ENCODE data around the gene CUX1.

Gene CUX1

GRCh38 chr7:102190776-102191350 lies 373.4 kb downstream of the CUX1 start:
- no peak for TF ChIP-seq CTCF (conservative IDR thresholded peaks at IDR 0.05; ENCODE audit: control insufficient read depth, insufficient read depth, low read depth, low read length)
- no peak overlapping the region for H3K4me3 ChIP-seq (ENCODE audit: control insufficient read depth, low read depth, low read length)
- DNase-seq (ENCODE audit: low read depth) = no peak

GRCh38 chr7:102191556-102192379 lies 374.3 kb downstream of the CUX1 start:
- H3K4me3 ChIP-seq (ENCODE audit: control insufficient read depth, low read depth, low read length) = no peak overlapping the region
- TF ChIP-seq CTCF (conservative IDR thresholded peaks at IDR 0.05; ENCODE audit: control insufficient read depth, insufficient read depth, low read depth, low read length) = no peak
- no peak for DNase-seq (ENCODE audit: low read depth)

DNA sequence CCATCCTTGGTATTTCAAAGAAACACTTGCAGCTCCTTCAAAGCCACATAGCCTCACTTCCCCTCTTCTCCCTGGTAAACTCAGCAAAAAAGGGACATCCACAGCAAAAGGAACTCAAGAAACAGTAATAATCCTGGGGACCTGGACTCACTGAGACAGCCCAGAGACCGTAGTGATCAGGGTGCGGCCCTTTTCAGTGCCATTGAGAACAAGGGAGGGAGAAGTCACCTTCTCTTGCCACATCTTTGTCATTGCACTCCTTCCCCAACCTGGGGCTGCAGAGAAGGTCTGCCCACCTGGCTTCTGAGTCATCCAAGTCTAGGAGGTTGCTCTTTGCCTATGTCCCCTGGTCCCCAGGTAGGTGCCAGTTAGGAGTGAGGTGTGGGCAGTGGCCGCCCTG lies 375.4 kb downstream of the CUX1 start:
- no peak overlapping the region for H3K4me3 ChIP-seq (ENCODE audit: control insufficient read depth, low read depth, low read length)
- TF ChIP-seq CTCF (conservative IDR thresholded peaks at IDR 0.05; ENCODE audit: control insufficient read depth, insufficient read depth, low read depth, low read length) = no peak
- no peak for DNase-seq (ENCODE audit: low read depth)

GRCh38 chr7:102193806-102194205 lies 376.4 kb downstream of the CUX1 start:
- TF ChIP-seq CTCF (conservative IDR thresholded peaks at IDR 0.05; ENCODE audit: control insufficient read depth, insufficient read depth, low read depth, low read length) = no peak
- H3K4me3 ChIP-seq (ENCODE audit: control insufficient read depth, low read depth, low read length) = no peak overlapping the region
- DNase-seq (ENCODE audit: low read depth) = peak; percentile 48

DNA sequence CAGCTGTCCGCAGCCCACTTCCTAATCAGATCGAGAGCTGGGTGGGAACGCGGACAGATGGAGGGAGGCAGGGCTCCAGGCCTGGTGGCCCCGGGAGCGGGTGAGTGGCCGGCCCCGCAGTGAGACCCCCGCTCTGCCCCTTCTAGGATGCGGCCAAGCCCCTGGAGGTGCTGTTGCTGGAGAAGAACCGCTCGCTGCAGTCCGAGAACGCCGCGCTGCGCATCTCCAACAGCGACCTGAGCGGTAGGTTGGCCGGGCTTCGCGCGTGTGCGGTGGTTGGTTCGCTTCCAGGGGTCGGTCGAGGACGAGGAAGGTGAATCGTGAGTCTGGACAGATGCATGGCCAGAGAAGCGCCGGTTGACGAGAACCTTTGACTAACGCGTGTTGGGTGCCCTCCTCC lies 377.9 kb downstream of the CUX1 start:
- no peak for TF ChIP-seq CTCF (conservative IDR thresholded peaks at IDR 0.05; ENCODE audit: control insufficient read depth, insufficient read depth, low read depth, low read length)
- no peak for DNase-seq (ENCODE audit: low read depth)
- H3K4me3 ChIP-seq (ENCODE audit: control insufficient read depth, low read depth, low read length) = no peak overlapping the region

DNA sequence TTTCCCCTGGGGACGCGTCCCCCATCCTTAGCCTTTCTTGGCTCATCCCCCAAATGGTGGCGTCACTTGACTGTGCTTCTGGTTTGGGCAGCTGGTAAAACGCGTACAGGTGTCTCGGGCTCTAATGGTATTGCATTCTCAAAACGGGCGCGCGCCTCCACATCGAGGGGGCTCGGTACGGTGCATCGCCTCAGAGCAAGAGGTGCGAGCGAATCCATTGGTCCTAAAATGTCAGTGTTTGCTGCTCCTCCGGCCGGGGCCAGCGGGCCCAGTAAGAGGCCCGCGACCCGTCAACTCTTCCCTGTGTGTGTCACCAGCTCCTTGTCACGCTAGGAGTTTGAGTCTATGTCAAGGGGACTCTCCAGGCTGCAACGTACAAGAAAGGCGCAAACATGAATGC lies 378.6 kb downstream of the CUX1 start:
- H3K4me3 ChIP-seq (ENCODE audit: control insufficient read depth, low read depth, low read length) = no peak overlapping the region
- TF ChIP-seq CTCF (conservative IDR thresholded peaks at IDR 0.05; ENCODE audit: control insufficient read depth, insufficient read depth, low read depth, low read length) = no peak
- DNase-seq (ENCODE audit: low read depth) = no peak

Measured in fibroblast of mammary gland (primary cell).